Activated naive CD4-positive, alpha-beta T cell treated with anti-CD3 and anti-CD28 coated beads, Interleukin-2, amount 10 ng/mL, durations not matched to agents 7 days and 5 days (primary cell): ENCODE data around the gene NLRP5.
A peak's percentile ranks its signal among the peaks of the same experiment; 100 is the strongest.
"Not testable (repeated sequence)": the region's sequence is repeated elsewhere in the genome, so short reads cannot be mapped to it uniquely, and the experiment has no call there.

Experiments used
- CTCF ChIA-PET: fragments of 350-600 bp; sonication (Branson Sonifier 250); formaldehyde crosslinking; loops from one replicate; lab custom pipeline; 2021; ENCODE audit warnings: antibody characterized with exemption; lab: Charles Lee
- DNase-seq: peaks from one replicate; pipeline ENCODE4 v3.0.0-alpha.2; 2020
- H3K27ac Mint-ChIP-seq: one replicate; pipeline ENCODE4 v1.8.0; 2021; ENCODE audit warnings: mild to moderate bottlenecking, moderate library complexity, mixed read lengths
- H3K27me3 Mint-ChIP-seq: one replicate; pipeline ENCODE4 v1.8.0; 2021; ENCODE audit warnings: mild to moderate bottlenecking, mixed read lengths
- H3K36me3 Mint-ChIP-seq: one replicate; pipeline ENCODE4 v1.8.0; 2021; ENCODE audit warnings: mixed read lengths
- H3K4me1 Mint-ChIP-seq: one replicate; pipeline ENCODE4 v1.8.0; 2021; ENCODE audit warnings: mixed read lengths
- H3K4me3 Mint-ChIP-seq: one replicate; pipeline ENCODE4 v1.8.0; 2021; ENCODE audit warnings: mild to moderate bottlenecking, moderate library complexity, mixed read lengths
- H3K9me3 Mint-ChIP-seq: one replicate; pipeline ENCODE4 v1.8.0; 2021; ENCODE audit warnings: mixed read lengths

Gene NLRP5

DNA sequence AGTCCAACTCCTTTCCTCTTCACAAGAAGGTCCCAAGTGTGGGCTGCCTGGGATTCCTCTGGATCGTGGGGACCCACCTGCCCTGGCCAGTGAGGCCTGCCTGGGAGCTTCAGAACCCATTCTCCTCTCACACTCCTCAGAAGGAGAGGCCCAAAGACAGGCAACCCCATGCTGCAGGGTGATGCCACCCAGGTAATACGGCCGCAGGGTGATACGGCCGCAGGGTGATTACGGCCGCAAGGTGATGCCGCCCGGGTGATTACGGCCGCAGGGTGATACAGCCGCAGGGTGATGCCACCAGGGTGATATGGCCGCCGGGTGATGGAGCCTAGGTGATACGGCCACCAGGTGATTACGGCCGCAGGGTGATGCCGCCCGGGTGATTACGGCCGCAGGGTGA, 111.7 kb downstream of the NLRP5 start:
- H3K4me1 Mint-ChIP-seq, H3K27me3 Mint-ChIP-seq, H3K4me3 Mint-ChIP-seq, CTCF ChIA-PET, H3K9me3 Mint-ChIP-seq, H3K27ac Mint-ChIP-seq, DNase-seq: not testable (repeated sequence)
- H3K36me3 Mint-ChIP-seq: peaks cover 32% of the 10 kb centered on the region

DNA sequence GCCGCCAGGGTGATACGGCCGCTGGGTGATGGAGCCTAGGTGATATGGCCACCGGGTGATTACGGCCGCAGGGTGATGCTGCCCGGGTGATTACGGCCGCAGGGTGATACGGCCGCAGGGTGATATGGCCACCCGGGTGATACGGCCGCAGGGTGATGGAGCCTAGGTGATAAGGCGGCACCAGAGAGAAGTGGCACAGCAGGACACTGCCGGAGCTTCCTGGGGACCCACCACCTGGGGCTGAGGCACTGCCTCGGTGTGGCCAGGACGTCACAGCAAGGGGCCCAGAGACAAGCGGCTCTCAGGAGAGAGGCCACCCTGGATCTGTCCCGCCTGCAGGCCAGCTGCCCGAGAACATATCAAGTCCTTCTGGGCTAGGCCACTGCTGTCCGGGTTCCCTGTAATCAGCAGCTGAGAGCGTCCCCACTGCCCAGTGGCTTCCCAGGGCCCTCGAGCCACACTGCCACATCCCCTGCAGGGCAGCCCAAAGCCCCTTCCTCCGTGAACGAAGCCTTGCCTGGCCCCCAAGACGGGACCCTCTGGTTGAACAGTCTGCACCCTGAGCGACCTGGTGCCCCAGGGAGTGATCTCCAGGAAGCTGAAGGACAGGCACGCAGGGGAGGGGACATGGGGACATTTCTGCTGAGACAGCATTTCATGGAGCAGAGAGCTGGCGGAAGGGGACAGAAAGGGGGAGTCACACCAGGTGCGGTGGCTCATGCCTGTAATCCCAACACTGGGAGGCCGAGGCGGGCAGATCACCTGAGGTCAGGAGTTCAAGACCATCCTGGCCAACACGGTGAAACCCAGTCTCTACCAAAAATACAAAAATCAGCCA, 112.4 kb downstream of the NLRP5 start:
- H3K9me3 Mint-ChIP-seq: no peaks in the 10 kb centered on the region
- peaks cover 25% of the 10 kb centered on the region for H3K36me3 Mint-ChIP-seq
- DNase-seq: no peak
- no peaks in the 10 kb centered on the region for H3K4me1 Mint-ChIP-seq
- no peak overlapping the region for H3K27ac Mint-ChIP-seq
- no peaks in the 10 kb centered on the region for H3K27me3 Mint-ChIP-seq
- CTCF ChIA-PET: no interaction called here
- no peak overlapping the region for H3K4me3 Mint-ChIP-seq

DNA sequence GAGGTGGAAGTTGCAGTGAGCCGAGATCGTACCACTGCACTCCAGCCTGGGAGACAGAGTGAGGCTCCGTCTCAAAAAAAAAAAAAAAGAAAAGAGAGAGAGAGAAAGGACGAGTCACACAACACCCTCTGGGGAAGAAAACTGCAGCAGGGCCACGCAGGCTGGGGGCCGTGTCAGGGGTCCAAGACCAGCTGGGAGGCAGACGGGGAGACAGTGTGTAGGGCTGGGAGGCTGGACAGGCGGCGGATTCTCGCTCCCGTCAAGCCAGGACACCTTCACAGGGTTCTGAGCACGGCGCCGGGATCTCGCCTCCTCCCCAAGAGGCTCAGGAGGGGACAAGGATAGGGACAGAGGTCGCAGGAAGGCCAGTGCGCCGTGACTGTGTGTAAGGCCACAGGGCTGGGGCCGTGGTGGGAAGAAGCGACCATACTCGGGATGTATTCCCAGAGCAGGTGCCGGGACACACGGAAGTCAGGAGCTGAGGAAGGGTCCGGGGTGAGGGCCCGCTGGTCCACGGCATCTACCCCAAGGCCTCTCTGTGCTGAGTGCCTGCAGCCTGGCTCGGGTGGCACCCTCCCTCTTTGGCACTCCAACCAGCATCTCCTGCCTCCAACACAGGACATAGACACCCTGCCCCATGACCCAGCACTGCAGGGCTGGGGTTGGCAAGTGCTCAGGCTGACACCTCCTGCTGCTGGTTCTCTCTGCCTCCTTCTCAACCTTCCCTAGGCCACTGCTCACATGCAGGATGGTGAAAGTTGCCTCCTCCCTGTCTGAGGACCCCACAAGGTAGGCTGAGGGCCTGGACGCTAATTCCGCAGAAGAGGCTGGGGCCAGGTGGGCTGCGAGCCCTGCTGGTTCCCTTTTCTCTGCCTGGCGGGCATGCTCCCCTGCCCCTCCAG, 113.3 kb downstream of the NLRP5 start:
- DNase-seq: no peak
- CTCF ChIA-PET: no interaction called here
- Mint-ChIP-seq H3K4me3 (no peak overlapping the region), H3K27me3 (no peaks in the 10 kb centered on the region), H3K36me3 (peaks cover 20% of the 10 kb centered on the region), H3K4me1 (peaks cover 3% of the 10 kb centered on the region), H3K9me3 (no peaks in the 10 kb centered on the region), H3K27ac (no peak overlapping the region)

DNA sequence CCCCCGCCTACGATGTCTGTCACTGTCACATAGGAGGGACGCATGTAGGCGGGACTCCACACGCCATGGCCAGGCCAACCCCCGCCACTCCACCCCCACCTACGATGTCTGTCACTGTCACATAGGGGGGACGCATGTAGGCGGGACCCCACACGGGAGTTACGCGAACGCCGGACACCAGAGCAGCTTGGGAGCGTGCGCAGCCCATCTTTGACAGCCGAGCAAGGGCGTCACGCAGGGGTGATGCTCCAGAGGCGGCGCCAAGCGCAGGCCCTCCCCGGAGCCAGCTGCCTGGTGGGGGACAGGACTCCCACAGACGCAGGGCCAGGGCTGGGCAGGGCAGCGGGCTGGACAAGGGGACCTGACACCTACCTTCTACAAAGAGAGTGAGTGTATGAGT, 114.5 kb downstream of the NLRP5 start:
- no peaks in the 10 kb centered on the region for H3K9me3 Mint-ChIP-seq
- H3K27ac Mint-ChIP-seq: no peak overlapping the region
- H3K4me1 Mint-ChIP-seq: peaks cover 13% of the 10 kb centered on the region
- CTCF ChIA-PET: no interaction called here
- peaks cover 13% of the 10 kb centered on the region for H3K36me3 Mint-ChIP-seq
- H3K27me3 Mint-ChIP-seq: no peaks in the 10 kb centered on the region
- no peak overlapping the region for H3K4me3 Mint-ChIP-seq
- DNase-seq: no peak

GRCh38 chr19:56101746-56102535, 115.4 kb downstream of the NLRP5 start:
- CTCF ChIA-PET: no interaction called here
- DNase-seq: no peak
- Mint-ChIP-seq H3K36me3 (peaks cover 18% of the 10 kb centered on the region), H3K9me3 (no peaks in the 10 kb centered on the region), H3K27me3 (no peaks in the 10 kb centered on the region), H3K4me3 (no peak overlapping the region), H3K4me1 (peaks cover 21% of the 10 kb centered on the region), H3K27ac (no peak overlapping the region)

GRCh38 chr19:56103027-56103614, 116.5 kb downstream of the NLRP5 start:
- Mint-ChIP-seq H3K36me3 (peaks cover 14% of the 10 kb centered on the region), H3K4me3 (no peak overlapping the region), H3K4me1 (peaks cover 24% of the 10 kb centered on the region), H3K27me3 (no peaks in the 10 kb centered on the region), H3K27ac (no peak overlapping the region), H3K9me3 (no peaks in the 10 kb centered on the region)
- DNase-seq: no peak
- CTCF ChIA-PET: no interaction called here

- Mint-ChIP-seq H3K36me3 (peaks cover 13% of the 10 kb centered on the region), H3K4me1 (peaks cover 27% of the 10 kb centered on the region), H3K4me3 (no peak overlapping the region), H3K27ac (no peak overlapping the region), H3K9me3 (no peaks in the 10 kb centered on the region), H3K27me3 (no peaks in the 10 kb centered on the region)
- DNase-seq: no peak
- CTCF ChIA-PET: interaction anchor here (1.0 to 1.4 kb wide), 2 partner anchors 64 to 229 kb away, joined by 3 read pairs; no protein-coding TSS in a partner anchor
Observed at GRCh38 chr19:56104423-56104822, 117.8 kb downstream of the NLRP5 start.

DNA sequence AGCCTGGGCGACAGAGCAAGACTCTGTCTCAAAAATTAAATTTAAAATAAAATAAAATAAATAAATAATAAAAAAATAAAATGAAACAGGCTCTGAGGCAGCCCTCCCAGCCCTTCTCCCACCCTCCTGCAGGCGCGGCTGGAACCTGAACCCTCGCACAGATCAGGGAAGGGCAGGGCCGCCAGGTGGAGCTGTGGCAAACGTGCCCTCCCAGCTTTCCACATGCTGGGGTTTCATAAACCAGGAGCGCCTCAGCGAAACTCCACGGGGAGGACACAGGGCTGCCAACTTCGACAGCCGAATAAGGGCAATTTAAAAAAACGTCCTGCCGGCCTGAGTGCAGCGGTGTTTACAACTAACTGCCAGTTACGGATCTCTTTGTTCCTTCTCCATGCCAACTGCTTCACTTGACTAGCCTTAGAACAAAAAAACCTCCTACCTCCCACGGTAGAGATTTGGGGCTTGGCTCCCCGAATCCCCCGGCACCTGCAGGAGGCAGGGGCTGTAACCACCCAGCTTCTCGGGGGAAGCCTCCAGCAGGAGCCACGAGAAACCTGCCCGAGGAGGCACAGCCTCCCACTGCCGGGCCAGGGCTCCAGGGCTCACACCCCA, 118.6 kb downstream of the NLRP5 start:
- CTCF ChIA-PET: interaction anchor here (0.9 to 1.4 kb wide), 5 partner anchors 20 to 228 kb away, joined by 3 to 4 read pairs (median 3); no protein-coding TSS in a partner anchor
- H3K9me3 Mint-ChIP-seq: no peaks in the 10 kb centered on the region
- peaks cover 27% of the 10 kb centered on the region for H3K4me1 Mint-ChIP-seq
- no peaks in the 10 kb centered on the region for H3K27me3 Mint-ChIP-seq
- H3K27ac Mint-ChIP-seq: peak overlapping the region; percentile 28
- peak; percentile 71 for DNase-seq
- H3K4me3 Mint-ChIP-seq: no peak overlapping the region
- H3K36me3 Mint-ChIP-seq: peaks cover 13% of the 10 kb centered on the region

DNA sequence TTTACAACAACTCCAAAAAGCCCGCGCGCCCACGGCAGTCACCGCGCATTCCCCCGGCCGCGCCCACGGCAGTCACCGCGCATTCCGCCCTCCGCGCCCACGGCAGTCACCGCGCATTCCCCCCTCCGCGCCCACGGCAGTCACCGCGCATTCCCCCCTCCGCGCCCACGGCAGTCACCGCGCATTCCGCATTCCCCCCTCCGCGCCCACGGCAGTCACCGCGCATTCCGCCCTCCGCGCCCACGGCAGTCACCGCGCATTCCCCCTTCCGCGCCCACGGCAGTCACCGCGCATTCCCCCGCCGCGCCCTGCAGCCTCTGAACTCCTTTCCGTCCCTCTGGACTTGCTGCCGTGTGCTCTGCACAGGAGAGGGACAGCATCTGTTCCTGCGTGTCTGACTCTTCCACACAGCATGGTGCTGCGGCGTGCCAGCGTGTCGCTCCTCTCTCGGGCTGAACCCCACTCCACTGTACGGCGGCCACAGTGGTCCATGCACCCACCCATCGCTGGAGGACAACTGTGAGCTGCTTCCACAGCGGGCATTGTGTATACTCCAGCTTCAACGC, 119.3 kb downstream of the NLRP5 start:
- H3K4me1 Mint-ChIP-seq: peaks cover 34% of the 10 kb centered on the region
- H3K27me3 Mint-ChIP-seq, H3K4me3 Mint-ChIP-seq: not testable (repeated sequence)

GRCh38 chr19:56106397-56106849, 119.8 kb downstream of the NLRP5 start:
- CTCF ChIA-PET: no interaction called here
- Mint-ChIP-seq H3K36me3 (peaks cover 9% of the 10 kb centered on the region), H3K27me3 (no peaks in the 10 kb centered on the region), H3K27ac (no peak overlapping the region), H3K4me1 (peaks cover 37% of the 10 kb centered on the region), H3K4me3 (no peak overlapping the region), H3K9me3 (no peaks in the 10 kb centered on the region)
- no peak for DNase-seq

More for the DNA sequence above, 119.3 kb downstream of the NLRP5 start:
- CTCF ChIA-PET: interaction anchor here (1.0 to 1.4 kb wide), 3 partner anchors 62 to 147 kb away, joined by 3 to 4 read pairs (median 3); no protein-coding TSS in a partner anchor
- peaks cover 13% of the 10 kb centered on the region for H3K36me3 Mint-ChIP-seq
- not testable (repeated sequence) for H3K27ac Mint-ChIP-seq, H3K9me3 Mint-ChIP-seq, DNase-seq

GRCh38 chr19:56106993-56107392, 120.4 kb downstream of the NLRP5 start:
- Mint-ChIP-seq H3K36me3 (peaks cover 6% of the 10 kb centered on the region), H3K27me3 (no peaks in the 10 kb centered on the region), H3K27ac (no peak overlapping the region), H3K4me3 (no peak overlapping the region), H3K9me3 (no peaks in the 10 kb centered on the region), H3K4me1 (peaks cover 43% of the 10 kb centered on the region)
- CTCF ChIA-PET: no interaction called here
- DNase-seq: no peak

- Mint-ChIP-seq H3K27me3 (no peaks in the 10 kb centered on the region), H3K27ac (no peak overlapping the region), H3K9me3 (no peaks in the 10 kb centered on the region), H3K4me3 (no peak overlapping the region), H3K4me1 (peaks cover 50% of the 10 kb centered on the region), H3K36me3 (peaks cover 6% of the 10 kb centered on the region)
- CTCF ChIA-PET: interaction anchor here (1.2 kb wide), 1 partner anchor 64 kb away, joined by 4 read pairs; no protein-coding TSS in a partner anchor
- no peak for DNase-seq
Observed at GRCh38 chr19:56107626-56108351, 121.2 kb downstream of the NLRP5 start.
